ENCODE data around the gene AMBN.
A peak's percentile ranks its signal among the peaks of the same experiment; 100 is the strongest.

The AMBN gene, protein sequence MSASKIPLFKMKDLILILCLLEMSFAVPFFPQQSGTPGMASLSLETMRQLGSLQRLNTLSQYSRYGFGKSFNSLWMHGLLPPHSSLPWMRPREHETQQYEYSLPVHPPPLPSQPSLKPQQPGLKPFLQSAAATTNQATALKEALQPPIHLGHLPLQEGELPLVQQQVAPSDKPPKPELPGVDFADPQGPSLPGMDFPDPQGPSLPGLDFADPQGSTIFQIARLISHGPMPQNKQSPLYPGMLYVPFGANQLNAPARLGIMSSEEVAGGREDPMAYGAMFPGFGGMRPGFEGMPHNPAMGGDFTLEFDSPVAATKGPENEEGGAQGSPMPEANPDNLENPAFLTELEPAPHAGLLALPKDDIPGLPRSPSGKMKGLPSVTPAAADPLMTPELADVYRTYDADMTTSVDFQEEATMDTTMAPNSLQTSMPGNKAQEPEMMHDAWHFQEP

DNA sequence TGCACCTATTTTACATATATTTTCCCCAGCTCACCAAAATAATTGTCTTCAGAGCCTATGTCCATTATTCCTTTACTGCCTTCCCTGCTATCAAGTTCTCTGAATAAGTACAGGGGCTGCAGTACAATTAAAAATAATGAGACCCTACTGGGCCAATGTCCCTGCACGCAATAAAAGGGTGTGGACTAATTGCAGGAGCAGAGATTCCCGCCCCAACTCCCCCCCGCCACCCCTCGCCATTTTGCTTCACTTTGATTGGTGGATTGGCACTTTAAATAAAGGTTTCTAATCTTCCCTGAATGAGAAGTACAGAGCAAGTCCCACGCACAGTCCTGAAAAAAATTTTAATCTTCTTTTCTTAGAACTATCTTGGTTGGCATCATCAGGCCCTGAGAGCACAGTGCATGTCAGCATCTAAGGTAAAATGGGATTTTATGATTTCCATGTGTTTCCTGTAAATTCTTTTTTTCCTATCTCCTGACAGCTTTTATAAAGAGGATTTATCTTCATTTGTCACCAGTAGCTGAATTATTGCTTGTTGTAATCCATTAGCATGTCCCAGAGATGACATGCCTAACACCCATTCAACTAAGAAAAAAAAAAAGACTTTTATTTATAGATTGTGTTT lies at the start of gene AMBN:
Gene AMBN, plus strand, starts transcription at position 302 of the 628 bp plus-strand sequence. Its CDS starts 103 bp downstream, at position 405.
- DNase-seq, result no peak

DNA sequence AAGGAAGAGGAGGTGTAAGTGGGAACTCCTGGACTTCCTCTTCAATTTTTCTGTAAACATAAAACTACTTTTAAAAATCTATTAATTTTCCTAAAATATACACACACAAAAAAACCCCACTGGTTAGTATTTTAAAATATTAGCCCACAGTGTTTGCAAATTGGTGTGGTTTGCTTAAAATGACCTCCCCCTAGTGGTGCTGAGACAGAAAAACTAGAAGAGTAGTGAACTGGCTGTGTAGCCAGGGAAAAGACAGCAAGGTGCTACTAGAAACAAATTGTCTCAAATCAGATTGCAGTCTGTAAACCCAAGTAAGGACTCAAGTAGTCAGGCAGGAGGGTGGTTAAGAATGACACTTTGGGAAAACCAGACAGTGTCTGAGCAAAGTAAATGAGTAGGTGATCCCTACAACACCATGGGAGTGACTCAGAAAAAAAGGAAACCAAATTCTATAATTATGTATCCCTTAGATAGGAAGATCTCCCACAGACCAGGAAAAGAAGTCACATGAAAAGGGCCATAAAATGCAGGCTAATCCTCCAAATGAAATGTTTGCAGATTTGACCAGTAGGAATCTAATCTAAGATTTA lies 47.7 kb upstream of the AMBN start:
- no peak for DNase-seq

DNA sequence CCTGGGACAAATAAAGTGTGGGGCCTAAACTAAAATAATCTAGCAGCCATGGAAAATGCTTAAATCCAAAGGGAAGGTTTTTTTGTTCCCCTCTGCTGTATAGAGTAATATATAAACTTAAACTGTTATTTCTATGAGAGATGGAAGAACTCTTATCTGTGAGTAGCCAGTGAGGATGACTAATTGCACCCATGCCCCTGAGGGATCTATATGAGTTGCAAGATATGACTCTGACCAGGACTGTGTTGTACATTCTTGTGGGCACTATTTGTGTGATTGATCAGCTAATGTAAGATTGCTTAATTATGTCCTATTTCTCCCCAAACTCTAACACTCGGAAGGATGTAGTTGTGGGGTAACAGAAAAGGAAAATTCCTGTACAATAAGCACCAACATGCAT lies 35.2 kb upstream of the AMBN start:
- DNase-seq, result no peak

DNA sequence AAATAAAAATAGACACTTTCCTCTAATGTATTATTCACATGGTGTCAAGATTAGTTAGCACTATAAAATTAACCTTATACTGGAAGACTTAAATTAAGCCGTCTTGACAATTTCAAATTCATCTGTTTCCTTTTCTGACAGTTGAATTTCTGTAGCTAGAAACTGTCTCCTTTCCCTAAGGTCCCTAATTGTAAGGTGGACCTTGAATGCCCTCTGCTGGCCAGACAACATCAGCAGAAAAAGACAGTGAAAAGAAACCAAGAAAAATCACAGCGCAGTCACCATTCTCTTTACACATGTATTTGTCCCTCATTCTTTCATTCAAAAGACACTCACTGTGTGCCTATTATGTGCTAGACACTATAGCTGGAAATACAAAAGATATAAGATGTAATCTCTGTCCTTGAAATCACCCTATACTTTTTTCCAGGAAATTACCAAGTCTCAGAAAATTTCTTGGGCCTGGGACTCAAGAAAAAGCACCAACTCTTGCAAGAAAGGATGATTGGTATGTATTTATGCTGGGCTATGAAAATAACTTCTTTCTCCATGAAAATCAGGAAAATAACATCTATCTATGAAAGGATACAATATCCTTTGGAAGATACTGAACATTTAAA lies 32.7 kb upstream of the AMBN start:
- peak; percentile 3 for DNase-seq

DNA sequence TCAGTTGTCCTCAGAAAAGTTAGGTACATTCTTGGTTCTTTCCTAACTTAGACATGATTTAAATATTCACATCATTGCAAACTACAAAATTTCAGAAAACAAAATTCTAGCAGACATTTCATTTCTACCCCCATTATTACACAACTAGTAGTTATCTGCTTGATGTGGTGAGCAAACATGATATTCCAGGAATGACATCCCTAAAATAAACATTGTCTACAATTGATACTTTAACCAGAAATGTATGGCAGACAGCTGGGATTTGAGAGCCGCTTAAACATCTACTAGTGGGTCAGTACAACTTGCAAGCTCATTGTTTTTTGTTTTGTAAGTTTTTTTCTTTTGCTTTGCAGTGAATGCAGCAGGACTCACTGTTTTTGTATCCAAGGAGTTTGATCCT lies 32.1 kb upstream of the AMBN start:
- no peak for DNase-seq

DNA sequence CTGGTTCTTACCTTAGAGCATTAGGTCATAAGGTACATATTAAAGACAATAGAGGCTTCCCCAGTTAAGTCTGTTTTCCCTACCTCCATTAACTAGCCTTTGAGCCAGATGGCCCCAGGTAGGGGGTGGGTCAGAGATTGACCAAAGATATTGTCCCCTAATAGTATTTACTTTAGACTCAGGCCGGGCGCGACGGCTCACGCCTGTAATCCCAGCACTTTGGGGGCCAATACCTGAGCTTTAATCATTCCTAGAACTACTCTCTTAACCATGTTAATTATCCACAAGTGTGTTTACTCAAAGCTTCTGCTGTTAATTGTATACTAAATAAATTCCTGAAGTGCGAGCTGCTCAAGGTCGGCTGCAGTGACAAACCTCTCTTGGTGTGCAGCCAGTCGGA lies 28.0 kb upstream of the AMBN start:
- DNase-seq, result no peak

DNA sequence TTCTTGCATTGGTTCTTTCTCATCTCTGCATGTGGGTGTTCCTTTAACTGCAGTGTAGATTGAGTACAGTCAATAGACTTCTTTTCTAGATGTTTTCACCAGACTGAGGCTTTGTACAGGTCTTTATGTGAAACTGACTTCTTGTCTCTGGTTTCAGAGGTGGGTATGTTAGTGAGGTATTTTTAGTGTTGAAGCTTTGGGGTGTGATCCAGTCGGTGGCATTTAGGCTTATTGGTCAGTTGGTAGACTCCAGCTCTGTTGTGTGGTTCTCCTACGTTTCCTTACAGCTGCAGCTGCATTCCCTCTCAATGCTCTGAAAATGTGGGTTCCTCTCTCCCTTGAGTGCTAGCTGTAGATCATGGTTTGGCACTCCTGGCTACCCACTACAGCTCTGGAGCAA lies 21.3 kb upstream of the AMBN start:
- no peak for DNase-seq

DNA sequence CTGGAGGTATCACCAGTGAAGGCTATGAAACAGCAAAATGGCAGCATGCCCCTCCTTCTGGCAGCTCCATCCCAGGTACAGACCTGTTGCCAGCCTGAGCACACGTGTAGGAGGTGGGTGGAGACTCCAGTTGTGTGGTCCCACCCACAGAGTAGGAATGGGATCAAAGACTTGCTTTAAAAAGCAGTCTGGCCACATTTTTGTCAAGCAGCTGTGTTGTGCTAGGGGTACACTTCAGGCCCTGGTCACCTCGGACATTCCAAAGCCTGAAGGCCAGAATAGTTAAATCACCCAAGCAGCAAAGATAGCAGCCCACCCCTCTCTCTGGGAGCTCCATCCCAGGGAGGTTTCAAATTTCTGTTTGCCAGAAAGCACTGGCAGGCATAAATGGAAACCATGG lies 20.3 kb upstream of the AMBN start:
- DNase-seq, result no peak

DNA sequence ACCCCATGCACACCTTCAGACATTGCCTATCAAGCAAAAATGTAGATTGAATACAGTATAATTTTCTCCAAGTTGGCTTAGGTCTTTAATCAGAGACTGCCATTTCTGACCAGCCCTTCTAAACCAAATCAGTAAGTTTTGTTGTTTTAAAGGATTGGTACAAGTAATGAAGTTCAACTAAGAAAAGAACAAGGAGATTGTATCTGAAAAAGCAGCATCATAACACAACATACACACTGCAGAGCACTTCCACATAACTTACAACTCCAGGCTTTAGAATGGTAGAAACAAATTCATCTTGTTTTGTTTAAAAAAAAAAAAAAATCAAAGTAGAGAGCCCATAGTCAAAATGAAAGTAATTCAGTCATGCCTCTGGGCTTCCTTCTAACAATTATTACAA lies 16.1 kb upstream of the AMBN start:
- DNase-seq, result no peak

DNA sequence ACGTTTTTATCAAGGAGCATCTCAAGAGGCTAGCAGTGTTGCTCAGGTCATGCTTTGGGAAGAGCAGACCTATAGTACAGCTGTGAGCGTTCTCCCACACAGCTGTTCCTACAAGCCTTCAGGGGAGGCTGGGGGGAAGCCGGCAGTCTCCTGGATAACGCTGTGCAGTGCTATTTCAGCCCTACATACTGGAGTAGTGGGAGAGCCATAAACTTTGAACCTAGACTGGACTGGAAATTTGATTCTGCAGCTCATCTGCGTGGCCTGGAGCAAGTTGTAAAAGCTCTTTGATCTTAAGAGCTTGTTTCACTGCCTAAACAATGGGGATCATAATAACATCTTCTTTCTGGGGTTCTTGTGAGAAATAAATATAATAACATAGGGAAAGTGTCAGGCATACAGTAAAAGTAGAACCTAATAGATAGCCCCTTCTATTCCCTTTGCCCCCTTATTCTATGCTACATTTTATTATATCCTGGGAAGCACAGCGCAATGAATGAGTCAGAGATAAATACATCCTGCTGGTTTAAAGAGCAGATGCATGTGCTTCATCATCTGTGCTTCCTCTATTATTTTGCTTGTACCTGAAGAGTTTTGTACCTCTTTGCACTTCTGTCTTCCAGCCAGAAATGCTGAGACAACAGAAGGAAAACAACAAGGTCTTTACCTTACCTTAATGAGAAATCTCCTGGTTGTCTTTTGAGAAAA lies 14.7 kb upstream of the AMBN start:
- DNase-seq, result no peak

DNA sequence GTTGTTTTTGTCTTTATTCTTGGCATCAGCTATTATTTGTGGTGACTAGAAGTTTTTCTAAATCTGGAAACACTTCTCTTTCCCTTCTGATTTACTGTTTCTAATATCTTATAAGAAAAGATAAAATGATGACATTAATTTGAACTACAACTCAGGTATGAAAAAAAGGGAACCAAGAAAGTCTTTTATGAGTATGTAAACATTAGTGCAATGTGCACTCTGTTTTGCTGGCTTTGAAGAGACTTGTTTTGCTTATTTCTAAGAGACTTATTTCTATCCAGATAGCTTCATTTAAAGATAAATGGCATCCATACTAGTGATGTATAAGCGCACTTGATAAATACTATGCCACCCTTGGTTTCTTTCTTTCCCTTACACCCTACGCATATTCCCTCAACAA lies 10.1 kb upstream of the AMBN start:
- no peak for DNase-seq

DNA sequence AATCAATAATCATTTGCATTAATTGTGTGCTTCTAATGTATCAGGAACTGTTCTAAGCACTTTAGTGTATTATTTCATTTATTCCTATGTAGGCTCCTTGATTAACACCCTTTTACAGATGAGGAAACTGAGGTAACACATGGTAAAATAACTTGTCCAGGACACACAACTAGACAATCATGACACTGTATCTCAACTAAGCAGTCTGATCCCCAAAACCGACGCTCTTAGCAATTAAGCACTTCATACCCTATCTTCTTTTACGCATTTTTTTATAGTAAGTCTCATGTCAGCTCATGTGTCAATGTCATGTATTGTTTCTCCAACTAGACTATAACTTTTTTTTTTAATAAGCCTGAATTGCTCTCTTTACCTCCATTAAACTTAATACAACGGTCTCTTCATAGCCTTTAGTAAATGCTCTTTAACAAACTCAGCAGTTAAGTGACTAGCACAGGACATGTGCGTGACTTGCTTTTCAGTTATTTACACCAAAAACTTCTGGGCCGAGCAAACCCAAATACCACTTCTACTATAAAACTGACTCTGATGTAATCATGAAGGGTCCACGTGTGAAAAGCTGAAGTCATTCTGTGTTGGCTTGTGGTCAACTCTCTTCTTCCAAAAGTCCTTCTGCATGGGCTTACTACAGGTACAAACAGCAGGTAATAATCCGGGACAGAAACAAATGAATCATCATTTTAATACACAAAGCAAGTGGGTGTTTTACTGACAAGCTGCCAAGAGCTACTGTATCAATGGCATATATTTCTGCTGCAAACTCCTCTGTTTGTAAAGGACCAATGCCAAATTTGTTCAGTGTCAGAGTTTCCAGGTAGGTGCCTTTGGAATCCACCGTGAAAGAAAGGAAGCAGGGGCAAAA lies 7.9 kb upstream of the AMBN start:
- no peak for DNase-seq

DNA sequence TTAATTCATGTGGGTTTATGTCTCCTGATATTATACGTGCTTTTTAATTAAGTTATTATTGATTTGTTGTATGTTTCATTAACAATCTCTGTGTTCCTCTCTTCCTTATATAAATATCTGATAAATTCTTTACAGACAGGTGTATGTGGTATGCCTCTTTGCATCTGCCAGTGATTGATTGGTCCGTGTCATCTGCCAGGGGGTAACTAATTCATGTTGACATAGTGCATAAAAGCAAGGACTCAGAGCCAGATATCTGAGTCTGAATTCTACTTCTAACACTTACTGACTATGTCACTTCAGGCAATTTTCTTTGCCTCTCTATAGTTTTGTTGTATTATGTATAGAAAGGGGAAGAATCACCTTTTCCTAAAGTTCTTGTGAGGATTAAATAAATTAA lies 5.2 kb upstream of the AMBN start:
- DNase-seq, result no peak

DNA sequence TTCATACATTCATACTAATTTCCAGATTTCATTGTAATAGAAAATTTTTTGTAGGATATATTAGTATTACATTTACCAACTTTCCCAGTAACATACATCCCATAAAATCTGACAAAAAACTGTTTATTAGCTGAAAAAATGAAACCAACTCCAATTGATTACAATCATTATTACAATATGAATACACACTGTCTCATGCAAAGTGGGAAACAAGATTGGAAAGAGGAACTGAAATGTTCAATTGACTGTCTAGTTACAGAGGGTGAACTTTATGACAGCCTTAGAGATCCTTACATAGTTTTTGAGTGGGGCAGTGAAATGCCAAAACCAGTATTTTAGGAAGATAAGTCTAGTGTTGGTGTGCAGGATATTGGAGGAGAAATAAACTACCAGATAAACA lies 2.3 kb upstream of the AMBN start:
- no peak for DNase-seq

DNA sequence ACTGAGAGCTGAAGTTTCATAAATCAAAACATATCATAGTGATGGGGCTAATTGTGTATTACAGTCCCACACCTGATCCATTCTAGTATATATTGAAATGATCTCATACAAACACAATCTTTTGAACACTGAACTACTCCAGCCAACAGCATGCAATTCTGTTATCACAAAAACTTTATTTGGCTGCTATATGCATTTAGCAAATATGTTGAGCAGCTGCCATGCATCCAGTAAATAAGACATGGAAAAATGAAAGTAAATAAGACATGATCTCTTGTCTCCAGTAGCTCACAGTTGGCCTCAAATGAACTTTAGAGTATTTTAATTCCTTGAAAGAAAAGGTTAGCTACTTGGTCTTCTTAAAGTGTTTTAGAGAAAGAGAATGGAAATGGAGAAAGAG lies 2.1 kb downstream of the AMBN start:
- no peak for DNase-seq

DNA sequence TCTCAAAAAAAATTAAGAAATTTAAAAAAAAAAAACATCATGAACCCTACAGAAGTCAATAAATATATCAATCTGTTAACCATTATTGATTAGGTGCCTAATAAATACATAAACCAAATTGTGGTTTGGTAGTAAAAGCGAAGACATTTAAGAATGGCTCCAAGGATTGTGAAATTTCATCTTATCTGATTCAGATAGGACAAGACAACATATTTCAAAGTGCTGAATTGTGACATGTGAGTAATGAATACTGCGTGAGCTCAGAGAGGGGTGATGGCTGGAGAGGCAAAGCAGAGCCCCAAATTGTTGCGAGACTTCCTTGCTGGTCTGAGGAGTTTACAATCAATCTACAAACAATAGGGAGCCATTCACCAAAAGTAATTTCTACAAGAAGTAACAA lies 8.2 kb downstream of the AMBN start:
- no peak for DNase-seq

DNA sequence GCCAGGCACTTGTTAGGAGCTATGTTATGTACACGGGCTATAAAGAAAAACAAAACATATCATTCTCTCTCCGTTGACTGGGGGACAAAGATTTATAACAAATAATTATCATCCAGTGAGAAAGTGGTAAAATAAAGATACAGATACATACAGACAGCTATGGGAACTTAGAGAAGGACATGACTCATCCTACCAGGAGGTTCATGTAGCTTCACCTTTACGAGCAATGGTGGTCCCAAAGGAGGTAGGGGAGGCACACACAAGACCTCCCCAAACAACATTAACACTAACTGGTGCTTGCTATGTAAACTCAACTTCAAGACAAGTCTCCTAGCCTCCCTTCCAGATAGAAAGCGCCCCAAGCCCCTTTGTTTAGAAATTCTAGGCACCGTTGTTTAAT lies 8.9 kb downstream of the AMBN start:
- DNase-seq, result no peak

DNA sequence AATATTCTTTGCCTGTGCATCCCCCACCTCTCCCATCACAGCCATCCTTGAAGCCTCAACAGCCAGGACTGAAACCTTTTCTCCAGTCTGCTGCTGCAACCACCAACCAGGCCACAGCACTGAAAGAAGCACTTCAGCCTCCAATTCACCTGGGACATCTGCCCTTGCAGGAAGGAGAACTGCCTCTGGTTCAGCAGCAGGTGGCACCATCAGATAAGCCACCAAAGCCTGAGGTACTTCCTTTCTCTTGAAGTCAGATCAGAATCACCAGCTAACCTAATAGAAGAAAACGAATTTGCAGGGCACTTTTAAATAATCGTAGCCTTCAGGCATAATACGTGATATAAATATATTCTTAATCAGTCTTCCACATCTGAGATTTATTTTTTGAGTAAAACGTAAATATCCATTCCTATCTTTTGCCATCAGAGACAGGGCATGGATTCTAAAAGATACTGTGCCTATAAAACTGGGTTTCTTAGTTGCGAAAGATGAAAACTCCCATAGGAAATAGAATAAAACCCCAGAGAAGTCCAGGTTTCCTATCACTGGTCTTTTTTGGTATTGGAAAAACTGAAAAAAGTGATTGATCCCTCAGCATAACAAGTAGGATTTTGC lies 9.5 kb downstream of the AMBN start:
- peak; percentile 50 for DNase-seq

DNA sequence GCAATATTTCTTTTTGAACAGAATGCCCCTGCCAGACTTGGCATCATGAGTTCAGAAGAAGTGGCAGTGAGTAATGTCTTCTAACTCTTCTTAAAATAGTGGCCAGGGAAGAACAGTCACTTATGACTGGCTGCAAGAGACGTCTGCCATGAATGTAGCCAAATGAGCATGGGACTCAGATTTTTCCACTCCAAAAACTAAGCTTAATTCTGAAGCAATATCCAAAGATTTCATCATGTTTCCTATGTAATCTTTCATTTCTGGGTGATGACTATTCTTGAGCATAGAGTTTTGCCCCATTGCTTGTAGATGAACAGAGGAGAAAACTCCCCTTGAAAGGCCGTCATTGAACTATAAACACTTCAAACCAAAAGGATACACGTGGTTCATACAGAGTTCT lies 11.8 kb downstream of the AMBN start:
- no peak for DNase-seq

DNA sequence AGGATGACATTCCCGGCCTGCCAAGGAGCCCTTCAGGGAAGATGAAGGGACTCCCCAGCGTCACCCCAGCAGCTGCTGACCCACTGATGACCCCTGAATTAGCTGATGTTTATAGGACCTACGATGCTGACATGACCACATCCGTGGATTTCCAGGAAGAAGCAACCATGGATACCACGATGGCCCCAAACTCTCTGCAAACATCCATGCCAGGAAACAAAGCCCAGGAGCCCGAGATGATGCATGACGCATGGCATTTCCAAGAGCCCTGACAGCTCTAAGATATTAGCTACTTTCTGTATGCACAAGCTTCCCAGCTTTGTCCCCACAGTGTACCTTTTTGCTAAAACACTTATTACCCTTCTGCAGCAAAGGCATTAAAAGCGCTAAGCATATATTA lies 14.4 kb downstream of the AMBN start:
- no peak for DNase-seq

DNA sequence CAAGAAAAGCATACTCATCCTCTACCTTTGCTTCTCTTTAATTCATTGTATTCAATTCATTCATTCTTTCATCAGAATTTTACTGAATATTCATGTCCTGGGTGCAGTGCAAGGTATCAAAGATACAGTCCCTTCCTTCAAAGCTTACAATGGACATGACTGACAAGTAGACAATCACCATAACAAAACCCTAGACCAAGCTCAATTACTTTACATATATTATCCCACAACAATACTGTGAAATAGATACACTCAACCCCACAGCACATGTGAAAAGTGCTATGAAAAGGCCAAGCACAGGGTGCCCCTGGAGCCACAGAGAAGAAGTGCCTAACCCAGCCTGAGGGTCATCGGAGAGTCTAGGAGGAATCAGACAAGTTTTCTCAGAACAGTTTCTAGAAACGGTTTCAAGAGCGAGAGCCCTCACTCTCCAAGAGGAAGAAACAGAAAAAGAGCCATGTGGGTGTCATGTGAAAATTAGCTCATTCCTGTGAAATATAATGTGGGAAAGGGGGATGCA lies 15.3 kb downstream of the AMBN start:
- no peak for DNase-seq
